HG02759 (cell line): ENCODE data around the gene ZDHHC14.
"Not testable (repeated sequence)": the region's sequence is repeated elsewhere in the genome, so short reads cannot be mapped to it uniquely, and the experiment has no call there.

Source experiments
- ATAC-seq: cut with Tn5 transposase; IDR thresholded peaks from one replicate; pipeline ENCODE4 v1.9.1; 2021; ENCODE audit warnings: mild to moderate bottlenecking, moderate library complexity; ENCODE audit not compliant: unreplicated experiment

ZDHHC14 gene

DNA sequence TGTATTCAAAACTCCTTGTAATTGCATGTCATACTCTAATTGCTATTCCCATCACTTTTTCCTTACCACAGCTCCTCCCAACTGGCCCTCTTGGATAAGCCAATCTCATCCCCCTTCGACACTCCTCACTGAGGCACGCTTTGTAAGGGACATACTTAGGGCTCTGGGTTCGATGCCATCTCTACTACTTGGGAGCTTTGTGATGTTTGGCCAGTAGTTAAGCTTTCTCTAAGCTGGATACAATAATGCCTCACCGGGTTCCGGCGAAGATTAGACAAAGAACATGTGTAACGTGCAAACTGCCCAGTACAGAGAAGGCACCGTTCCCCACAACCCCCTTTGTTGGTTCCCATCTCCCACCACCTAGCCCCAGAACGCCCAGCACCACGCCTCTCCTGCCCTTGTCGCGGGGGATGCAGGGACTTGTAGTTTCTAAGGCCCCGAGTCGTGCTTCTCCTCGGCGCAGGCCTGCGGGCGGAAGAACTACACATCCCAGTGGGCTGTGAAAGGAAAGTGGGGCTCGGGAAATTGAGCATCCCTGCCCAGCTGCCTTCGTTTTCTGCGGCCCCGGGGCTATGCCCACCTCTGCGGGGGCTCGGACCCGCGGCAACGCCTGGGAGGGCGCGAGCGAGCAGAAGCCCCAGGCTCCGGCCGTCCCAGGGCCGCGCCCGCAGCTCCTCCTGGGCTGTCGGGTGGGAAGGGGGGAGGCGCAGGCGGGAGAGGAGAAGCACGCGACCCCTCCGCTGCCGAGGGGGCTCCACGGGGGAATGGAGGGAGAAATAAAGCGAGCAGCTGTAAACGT, 1.1 kb upstream of the ZDHHC14 start:
- peak; percentile 70 for ATAC-seq

GRCh38 chr6:157380458-157380778, 572 bp upstream of the ZDHHC14 start:
- peak; percentile 1 for ATAC-seq

- peak; percentile 33 for ATAC-seq
These were observed 936 bp downstream of the ZDHHC14 start for GRCh38 chr6:157381631-157382621.

DNA sequence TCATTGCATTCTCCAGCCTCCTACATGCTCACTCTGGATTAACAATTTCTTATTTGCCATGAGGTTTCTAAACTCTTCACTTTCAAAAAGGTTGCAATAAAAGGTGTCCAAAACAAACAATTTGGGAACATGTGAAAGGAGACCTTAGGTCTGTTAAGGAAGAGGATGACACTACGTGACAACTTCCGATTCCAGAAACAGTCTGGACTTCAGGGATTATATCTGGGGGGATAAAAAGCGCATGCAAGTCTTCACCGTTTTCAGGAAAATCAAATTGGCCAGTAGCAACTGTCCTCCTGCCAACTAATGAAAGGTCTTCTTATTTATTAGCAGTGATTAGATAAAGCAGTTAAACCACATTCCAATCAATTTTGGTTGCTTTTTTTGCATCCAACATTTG, 1.8 kb downstream of the ZDHHC14 start:
- no peak for ATAC-seq

DNA sequence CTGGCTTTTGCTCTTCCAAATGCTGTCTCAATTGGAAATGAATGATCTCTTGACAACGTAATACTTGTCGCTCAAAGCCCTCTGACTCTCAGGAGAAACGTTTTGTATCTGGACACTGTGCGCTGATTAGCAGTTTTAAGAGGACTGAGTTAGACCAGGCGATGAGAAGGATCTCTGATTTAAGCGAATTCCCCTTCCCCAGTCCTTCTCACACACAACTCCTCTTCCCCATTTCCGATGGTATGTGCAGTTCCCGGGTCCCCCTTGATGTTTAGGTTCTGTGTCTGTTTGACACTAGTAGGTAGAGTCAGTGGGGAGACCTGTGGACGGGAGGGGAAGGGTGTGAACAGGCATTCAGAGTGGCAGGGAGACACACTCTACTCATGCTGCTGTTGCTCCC, 2.5 kb downstream of the ZDHHC14 start:
- no peak for ATAC-seq

DNA sequence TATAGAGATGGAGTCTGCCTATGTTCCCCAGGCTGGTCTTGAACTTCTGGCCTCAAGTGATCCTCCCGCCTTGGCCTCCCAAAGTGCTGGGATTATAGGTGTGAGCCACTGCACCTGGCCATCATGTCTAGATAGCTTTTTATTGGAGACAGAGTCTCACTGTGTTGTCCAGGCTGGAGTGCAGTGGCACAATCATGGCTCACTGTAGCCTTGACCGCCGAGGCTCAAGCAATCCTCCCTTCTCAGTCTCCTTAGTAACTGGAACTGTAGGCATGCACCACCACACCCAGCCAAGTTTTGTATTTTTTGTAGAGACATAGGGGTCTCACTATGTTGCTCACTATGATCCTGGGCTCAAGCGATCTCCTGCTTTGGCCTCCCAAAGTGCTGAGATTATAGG, 4.0 kb downstream of the ZDHHC14 start:
- not testable (repeated sequence) for ATAC-seq

GRCh38 chr6:157385482-157385881, 4.5 kb downstream of the ZDHHC14 start:
- no peak for ATAC-seq

DNA sequence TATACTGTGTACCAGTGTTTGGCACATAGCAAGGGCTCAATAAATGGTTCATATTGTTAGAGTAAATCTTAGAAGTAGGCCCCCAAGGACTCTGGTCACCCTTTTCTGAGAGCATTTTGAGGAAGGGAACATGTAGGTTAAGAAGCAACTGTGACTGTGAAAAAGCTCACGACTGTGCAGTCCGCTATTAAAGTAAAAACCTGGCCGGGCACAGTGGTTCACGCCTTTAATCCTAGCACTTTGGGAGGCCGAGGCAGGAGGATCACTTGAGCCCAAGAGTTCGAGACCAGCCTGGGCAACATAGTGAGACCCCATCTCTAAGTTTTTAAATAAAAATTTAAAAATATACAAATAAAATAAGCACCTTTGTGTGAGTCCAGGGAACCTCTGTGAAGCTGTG, 5.0 kb downstream of the ZDHHC14 start:
- ATAC-seq, result no peak

GRCh38 chr6:157386454-157386853, 5.5 kb downstream of the ZDHHC14 start:
- no peak for ATAC-seq

DNA sequence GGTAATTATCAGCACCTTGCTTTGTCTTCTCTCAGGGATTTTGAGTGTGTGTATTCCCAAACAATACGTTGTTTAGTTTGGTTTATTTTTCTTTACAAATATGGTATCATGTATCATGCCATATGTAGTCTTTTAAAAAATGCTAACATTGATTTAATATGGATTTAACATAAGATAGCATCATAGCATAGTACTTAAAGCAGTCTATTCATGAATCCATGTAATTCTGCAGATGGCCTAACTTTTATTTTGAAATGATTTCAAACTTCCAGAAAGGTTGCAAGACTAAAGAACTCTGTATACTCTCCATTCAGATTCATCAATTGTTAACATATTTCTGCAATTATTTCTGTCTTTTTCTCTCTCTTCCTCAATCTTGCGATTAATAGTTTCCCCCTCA, 7.9 kb downstream of the ZDHHC14 start:
- no peak for ATAC-seq

DNA sequence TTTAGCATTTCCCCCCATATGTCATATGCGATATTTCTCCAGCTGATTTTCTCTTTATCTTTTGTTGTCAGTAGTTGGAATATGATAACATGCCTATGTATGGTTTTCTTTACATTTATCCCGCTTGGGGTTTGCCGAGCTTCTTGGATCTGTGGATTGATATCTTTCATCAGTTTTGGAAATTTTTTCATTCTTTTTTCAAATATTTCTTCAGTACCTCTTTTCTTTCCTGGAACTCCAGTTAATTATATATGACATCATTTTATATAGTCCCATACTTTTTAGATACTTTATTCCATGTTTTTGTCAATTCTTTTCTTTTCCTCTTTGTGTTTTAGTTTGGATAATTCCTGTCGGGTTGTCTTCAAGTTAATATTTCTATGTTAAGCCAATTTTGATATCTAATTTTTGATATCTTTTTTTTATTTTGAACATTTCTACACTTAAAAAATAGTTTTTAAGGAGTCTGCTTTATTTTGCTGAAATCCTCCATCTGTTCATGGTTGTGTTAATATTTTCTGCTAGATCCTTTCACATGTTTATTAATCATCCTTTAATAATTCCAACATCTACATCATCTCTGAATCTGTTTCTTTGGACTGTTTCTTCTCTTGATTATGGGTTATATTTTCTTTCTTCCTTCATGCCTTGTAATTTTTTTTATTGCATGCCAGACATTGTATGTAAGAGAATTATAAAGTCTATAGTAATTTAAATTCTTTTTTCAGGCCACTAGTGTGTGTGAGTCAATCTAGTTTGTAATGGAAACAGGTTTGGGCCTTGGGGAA, 9.5 kb downstream of the ZDHHC14 start:
- ATAC-seq, result no peak

GRCh38 chr6:157392927-157393668, 12.1 kb downstream of the ZDHHC14 start:
- ATAC-seq, result no peak

GRCh38 chr6:157393669-157394327, 12.8 kb downstream of the ZDHHC14 start:
- ATAC-seq, result no peak

DNA sequence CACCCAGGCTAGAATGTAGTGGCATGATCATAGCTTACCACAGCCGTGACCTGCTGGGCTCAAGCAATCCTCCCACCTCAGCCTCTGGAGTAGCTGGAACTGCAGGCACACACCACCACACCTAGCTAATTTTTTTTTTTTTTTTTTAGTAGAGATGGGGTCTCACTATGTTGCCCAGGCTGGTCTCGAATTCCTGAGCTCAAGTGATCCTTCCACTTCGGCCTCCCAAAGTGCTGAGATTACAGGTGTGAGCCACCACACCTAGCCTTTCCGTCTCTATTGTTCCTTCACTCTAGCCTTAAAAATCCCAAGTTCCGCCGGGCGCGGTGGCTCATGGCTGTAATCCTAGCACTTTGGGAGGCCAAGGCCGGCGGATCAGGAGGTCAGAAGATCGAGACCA, 14.2 kb downstream of the ZDHHC14 start:
- not testable (repeated sequence) for ATAC-seq

DNA sequence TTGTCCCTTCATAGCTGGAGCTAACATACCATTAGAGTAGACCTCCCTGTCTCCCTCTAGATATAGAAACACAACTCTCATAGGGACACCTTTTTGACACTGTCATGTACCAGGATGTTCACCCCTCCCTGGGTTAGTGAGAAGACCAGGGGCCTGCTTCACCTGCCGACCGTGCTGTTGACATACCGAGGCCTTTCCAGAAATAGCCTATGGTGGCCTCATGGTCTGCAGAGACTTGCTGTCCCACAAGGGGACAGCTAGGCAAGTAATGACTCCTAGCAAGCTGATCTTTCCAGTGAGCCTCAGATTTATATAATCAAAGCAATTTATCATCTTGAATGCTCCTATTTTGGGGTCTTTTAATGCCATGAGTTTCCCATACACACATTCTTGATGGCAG, 15.0 kb downstream of the ZDHHC14 start:
- no peak for ATAC-seq

GRCh38 chr6:157397660-157398059, 16.7 kb downstream of the ZDHHC14 start:
- no peak for ATAC-seq

DNA sequence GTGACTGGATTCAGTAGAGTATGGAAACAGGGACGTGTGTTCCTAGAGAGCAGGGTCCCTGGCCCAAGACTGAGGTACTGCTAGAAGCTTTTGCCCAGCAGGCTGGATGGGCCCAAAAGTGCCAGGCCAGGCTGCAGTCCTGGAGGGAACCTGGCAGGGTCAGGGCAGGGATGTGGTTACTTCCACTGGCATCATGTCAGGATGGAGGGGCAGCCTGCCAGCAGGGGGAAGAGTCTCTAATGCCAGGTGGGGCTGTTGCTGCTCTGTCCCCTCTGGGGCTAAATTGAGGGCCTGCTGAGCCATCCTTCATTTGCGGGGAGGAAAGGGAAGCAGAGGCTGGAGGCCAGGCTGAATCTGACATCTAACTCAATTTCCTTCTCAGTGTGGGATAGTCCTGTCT, 17.2 kb downstream of the ZDHHC14 start:
- ATAC-seq, result no peak

DNA sequence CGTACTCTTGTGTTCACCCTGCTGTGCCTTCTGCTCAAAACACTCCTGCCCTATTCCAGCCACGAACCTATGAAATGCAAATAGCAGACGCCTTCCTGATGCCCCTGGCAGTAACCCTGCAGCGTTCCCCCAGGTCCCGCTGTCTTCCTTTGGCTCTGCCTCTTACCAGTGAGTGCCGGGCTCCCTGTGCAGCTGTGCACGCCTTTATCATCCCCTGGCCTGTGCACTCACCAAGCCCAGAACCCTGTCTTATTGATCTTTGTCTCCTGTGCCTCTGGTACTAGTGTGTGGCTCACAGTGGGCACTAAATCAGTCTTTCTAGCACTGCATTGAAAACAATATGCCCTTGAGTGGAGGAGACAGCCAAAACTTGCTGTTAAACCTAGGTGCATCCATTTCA, 19.7 kb downstream of the ZDHHC14 start:
- no peak for ATAC-seq

DNA sequence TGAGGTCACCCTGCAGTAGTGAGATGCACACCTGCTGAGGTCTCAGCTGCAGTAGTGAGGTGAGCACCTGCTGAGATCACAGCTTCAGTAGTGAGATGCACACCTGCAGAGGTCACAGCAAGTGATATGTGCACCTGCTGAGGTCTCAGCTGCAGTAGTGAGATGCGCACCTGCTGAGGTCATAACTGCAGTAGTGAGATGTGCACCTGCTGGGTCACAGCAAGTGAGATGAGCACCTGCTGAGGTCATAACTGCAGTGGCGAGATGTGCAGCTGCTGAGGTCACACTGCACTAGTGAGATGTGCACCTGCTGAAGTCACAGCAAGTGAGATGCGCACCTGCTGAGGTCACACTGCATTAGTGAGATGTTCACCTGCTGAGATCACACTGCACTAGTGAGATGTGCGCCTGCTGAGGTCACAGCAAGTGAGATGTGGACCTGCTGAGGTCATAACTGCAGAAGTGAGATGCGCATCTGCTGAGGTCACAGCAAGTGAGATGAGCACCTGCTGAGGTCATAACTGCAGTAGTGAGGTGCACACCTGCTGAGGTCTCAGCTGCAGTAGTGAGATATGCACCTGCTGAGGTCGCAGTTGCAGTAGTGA, 20.8 kb downstream of the ZDHHC14 start:
- ATAC-seq, result no peak
